Tibial artery (tissue), 4 donors: Measurements from ENCODE around the gene FRS2.
"Not testable (repeated sequence)": the region's sequence is repeated elsewhere in the genome, so short reads cannot be mapped to it uniquely, and the experiment has no call there.

Source experiments
- DNase-seq, 2 donors: peaks; one replicate each; pipeline ENCODE4 v3.0.0-alpha.2; 2019
- H3K27ac ChIP-seq, 2 donors: fragments of 200-600 bp; sonication (generic) in 1 of 2; 1 replicate in 1 of 2; 2 replicates in 1 of 2; pipeline ENCODE4 v1.5.1; 2018 to 2019; ENCODE audit warnings: mild to moderate bottlenecking in 1 of 2
- H3K27me3 ChIP-seq, 2 donors: fragments of 200-600 bp; sonication (generic) in 1 of 2; one replicate each; pipeline versions ENCODE4 v1.5.1 to v1.6.0; 2016 to 2019
- H3K36me3 ChIP-seq, 3 donors: fragments of 200-600 bp; sonication (generic) in 2 of 3; one replicate each; pipeline ENCODE4 v1.5.1; 2016 to 2019; ENCODE audit warnings: mild to moderate bottlenecking in 2 of 3
- H3K4me1 ChIP-seq, 4 donors: fragments of 200-600 bp; sonication (generic) in 2 of 4; 1 replicate in 3 of 4; 2 replicates in 1 of 4; pipeline ENCODE4 v1.5.1; 2016 to 2019
- H3K4me3 ChIP-seq, 2 donors: fragments of 200-600 bp; sonication (generic) in 1 of 2; 1 replicate in 1 of 2; 2 replicates in 1 of 2; pipeline ENCODE4 v1.5.1; 2018 to 2019; ENCODE audit warnings: mild to moderate bottlenecking in 2 of 2
- H3K9me3 ChIP-seq, 3 donors: fragments of 200-600 bp; sonication (generic) in 1 of 3; one replicate each; pipeline ENCODE4 v1.5.1; 2016 to 2019
- intact Hi-C: fragments of 100-400 bp; cut with DNase I; formaldehyde crosslinking; loops from one replicate; pipeline ENCODE4 v1.15.0; 2023; ENCODE audit warnings: low total_unique reads
- TF ChIP-seq, protein P1 (sequence below), 2 experiments: fragments of 200-600 bp in 1 of 2; fragments of 450-650 bp in 1 of 2; IDR thresholded peaks; one replicate each; pipeline ENCODE4 v1.5.1; 2017 to 2019; ENCODE audit warnings: antibody characterized with exemption in 2 of 2, mild to moderate bottlenecking in 1 of 2, moderate library complexity in 1 of 2

FRS2 gene

DNA sequence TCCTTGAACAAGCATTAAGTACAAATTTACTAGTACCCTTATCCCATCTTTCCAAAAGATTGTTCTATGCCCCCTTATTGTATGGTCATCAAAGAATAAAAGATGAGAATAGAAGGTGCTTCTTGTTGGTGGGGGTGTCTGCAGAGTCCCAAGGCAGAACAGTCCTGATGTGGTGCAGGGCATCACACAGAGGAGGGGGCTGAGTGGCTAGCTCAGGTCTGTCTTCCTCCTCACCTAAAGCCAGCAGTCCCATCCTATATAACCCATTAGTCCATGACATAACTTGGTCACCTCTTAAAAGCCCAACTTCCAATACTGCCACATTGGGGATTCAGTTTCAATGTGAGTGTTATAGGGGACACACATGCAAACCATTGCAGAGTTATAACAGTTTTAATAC is 130.6 kb downstream of the FRS2 start:
- H3K27me3 ChIP-seq = no peaks in the 10 kb centered on the region
- TF ChIP-seq, protein P1, sequence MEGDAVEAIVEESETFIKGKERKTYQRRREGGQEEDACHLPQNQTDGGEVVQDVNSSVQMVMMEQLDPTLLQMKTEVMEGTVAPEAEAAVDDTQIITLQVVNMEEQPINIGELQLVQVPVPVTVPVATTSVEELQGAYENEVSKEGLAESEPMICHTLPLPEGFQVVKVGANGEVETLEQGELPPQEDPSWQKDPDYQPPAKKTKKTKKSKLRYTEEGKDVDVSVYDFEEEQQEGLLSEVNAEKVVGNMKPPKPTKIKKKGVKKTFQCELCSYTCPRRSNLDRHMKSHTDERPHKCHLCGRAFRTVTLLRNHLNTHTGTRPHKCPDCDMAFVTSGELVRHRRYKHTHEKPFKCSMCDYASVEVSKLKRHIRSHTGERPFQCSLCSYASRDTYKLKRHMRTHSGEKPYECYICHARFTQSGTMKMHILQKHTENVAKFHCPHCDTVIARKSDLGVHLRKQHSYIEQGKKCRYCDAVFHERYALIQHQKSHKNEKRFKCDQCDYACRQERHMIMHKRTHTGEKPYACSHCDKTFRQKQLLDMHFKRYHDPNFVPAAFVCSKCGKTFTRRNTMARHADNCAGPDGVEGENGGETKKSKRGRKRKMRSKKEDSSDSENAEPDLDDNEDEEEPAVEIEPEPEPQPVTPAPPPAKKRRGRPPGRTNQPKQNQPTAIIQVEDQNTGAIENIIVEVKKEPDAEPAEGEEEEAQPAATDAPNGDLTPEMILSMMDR (IDR thresholded peaks at IDR 0.05) = no peak
- intact Hi-C loops = no loop called here
- no peak overlapping the region for H3K27ac ChIP-seq
- no peaks in the 10 kb centered on the region for H3K9me3 ChIP-seq
- H3K4me1 ChIP-seq = no peaks in the 10 kb centered on the region
- no peak for DNase-seq
- H3K36me3 ChIP-seq = peaks cover 72 to 79% (median 76%) of the 10 kb centered on the region in 3 donors
- H3K4me3 ChIP-seq = no peak overlapping the region

DNA sequence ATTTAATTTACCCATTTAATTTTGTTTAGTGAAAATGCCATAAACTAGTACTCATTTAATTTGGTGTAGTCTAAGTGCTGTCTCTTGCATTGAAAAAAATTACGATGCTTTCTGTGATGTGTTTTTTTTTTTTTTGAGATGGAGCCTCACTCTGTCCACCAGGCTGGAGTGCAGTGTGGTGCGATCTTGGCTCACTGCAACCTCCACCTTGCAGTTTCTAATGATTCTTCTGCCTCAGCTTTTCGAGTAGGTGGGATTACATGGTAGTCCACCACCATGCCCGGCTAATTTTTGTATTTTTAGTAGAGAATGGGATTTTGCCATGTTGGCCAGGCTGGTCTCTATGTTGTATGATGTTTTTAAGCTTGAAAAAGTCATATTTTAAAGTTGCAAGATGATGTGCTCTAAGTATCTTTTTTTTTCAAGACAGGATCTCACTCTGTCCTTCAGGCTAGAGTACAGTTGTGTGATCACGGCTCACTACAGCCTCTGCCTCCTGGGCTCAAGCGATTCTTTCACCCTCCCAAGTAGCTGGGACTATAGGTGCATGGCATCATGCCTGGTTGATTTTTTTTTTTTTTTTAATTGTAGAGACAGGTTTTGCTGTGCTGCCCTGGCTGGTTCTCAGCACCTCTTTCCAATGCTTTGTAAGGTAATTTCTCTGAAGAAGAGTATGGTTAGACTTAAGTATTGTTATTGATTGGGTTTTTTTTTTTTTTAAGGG is 131.9 kb downstream of the FRS2 start:
- no peak for DNase-seq
- H3K27me3 ChIP-seq = no peaks in the 10 kb centered on the region
- no peaks in the 10 kb centered on the region for H3K9me3 ChIP-seq
- intact Hi-C loops = no loop called here
- TF ChIP-seq, protein P1 (IDR thresholded peaks at IDR 0.05) = no peak
- no peak overlapping the region for H3K27ac ChIP-seq
- H3K36me3 ChIP-seq = peaks cover 60 to 65% (median 63%) of the 10 kb centered on the region in 3 donors
- no peaks in the 10 kb centered on the region for H3K4me1 ChIP-seq
- H3K4me3 ChIP-seq = no peak overlapping the region

DNA sequence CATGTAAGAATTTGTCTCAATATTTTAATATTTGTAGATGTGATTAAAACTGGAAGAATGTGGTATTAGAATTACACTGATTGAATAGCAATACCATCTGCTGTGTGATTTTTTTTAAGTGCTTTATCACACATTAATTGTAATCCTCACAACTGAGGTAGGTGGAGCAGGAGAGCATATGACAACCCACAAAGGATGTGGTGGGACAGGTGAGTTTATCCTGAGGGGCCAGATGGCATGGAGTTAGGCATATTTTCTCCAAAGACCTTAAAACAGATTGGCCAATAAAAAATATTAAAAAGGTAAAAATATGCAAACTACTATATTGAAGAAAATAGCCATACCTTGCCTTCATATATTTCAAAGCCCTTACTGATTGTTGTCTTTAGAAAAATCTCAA is 132.8 kb downstream of the FRS2 start:
- Histone ChIP-seq H3K4me1 (no peaks in the 10 kb centered on the region), H3K27me3 (no peaks in the 10 kb centered on the region), H3K4me3 (no peak overlapping the region), H3K27ac (no peak overlapping the region), H3K9me3 (no peaks in the 10 kb centered on the region), H3K36me3 (peaks cover 52 to 57% (median 54%) of the 10 kb centered on the region in 3 donors)
- intact Hi-C loops = no loop called here
- TF ChIP-seq, protein P1 (IDR thresholded peaks at IDR 0.05) = no peak
- no peak for DNase-seq

DNA sequence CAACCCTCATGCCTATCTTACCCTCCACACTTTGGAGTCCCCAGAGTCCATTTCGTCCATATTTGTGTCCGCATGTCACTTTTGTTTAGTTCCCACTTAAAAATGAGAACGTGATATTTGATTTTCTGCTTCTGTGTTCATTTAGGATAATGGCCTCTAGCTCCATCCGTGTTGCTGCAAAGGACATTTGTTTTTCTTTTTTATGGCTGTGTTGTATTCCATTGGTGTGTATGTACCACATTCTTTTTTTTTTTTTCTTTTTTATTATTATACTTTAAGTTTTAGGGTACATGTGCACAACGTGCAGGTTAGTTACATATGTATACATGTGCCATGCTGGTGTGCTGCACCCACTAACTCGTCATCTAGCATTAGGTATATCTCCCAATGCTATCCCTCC is 133.4 kb downstream of the FRS2 start:
- H3K36me3 ChIP-seq = peaks cover 46 to 51% (median 48%) of the 10 kb centered on the region in 3 donors
- H3K4me1 ChIP-seq, intact Hi-C loops, H3K27me3 ChIP-seq, H3K27ac ChIP-seq, H3K9me3 ChIP-seq, DNase-seq, H3K4me3 ChIP-seq: not testable (repeated sequence)

DNA sequence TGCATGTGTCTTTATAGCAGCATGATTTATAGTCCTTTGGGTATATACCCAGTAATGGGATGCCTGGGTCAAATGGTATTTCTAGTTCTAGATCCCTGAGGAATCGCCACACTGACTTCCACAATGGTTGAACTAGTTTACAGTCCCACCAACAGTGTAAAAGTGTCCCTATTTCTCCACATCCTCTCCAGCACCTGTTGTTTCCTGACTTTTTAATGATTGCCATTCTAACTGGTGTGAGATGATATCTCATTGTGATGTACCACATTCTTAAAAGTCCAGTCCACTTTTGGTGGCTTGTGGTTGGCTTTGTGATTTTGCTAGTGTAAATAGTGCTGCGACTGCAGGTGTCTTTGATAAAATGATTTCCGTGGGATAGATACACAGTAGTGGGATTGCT is 134.1 kb downstream of the FRS2 start:
- H3K4me1 ChIP-seq, DNase-seq, H3K27ac ChIP-seq, H3K27me3 ChIP-seq, H3K9me3 ChIP-seq, H3K4me3 ChIP-seq, intact Hi-C loops: not testable (repeated sequence)
- H3K36me3 ChIP-seq = peaks cover 39 to 44% (median 41%) of the 10 kb centered on the region in 3 donors

DNA sequence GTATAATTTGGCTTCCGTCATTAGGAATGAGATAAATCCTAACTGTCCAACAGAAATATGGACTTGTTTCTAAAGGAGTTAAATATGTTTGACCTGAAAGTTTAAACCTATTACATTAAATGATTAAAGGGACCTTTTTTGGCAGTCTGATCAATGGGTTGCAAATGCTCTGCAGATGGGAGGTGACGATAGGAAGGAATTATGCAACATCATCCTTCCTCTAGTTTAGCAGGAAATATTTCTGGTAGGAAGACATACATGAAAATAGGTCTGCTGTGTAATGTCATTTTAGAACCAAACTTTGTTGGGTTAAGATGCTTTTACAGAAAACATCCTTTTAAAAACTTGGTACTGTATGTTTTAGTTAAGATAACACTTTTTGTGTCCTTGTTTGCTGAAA is 137.9 kb downstream of the FRS2 start:
- no peak for DNase-seq
- no peak overlapping the region for H3K4me3 ChIP-seq
- no peaks in the 10 kb centered on the region for H3K27me3 ChIP-seq
- TF ChIP-seq, protein P1 (IDR thresholded peaks at IDR 0.05) = no peak
- H3K4me1 ChIP-seq = no peaks in the 10 kb centered on the region
- no peaks in the 10 kb centered on the region for H3K9me3 ChIP-seq
- intact Hi-C loops = no loop called here
- H3K36me3 ChIP-seq = peaks cover 4 to 6% (median 5%) of the 10 kb centered on the region in 3 donors
- no peak overlapping the region for H3K27ac ChIP-seq

DNA sequence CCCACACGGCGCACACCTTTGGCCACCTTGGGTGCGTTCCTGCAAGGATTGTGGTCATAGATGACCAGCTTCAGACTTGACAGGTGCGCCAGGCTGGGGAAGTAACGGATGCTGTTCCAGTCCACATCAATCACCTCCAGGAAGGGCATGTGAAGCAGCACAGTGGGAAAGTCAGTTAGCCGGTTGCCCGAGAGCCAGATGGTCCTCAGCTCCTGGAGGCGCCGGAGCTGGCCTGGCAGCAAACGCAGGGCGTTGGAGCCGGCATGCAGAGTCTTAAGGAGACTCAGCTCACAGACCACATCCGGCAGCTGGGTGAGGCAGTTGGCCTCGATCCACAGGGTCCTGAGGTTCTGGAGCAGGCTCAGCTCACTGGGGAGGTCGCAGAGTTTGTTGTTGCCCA is 139.9 kb downstream of the FRS2 start:
- H3K27me3 ChIP-seq = no peaks in the 10 kb centered on the region
- no peak overlapping the region for H3K27ac ChIP-seq
- no peaks in the 10 kb centered on the region for H3K9me3 ChIP-seq
- no peak for DNase-seq
- H3K4me1 ChIP-seq = no peaks in the 10 kb centered on the region
- intact Hi-C loops = no loop called here
- no peak overlapping the region for H3K4me3 ChIP-seq
- no peaks in the 10 kb centered on the region for H3K36me3 ChIP-seq
- TF ChIP-seq, protein P1 (IDR thresholded peaks at IDR 0.05) = no peak
